GM12891 (cell line): Measurements from ENCODE around the gene RTL10.

Experiments
- POLR2A ChIP-seq: IDR thresholded peaks from 2 replicates; pipeline ENCODE4 v1.6.1; 2011; ENCODE audit warnings: low read depth, low read length, control low read depth
- POLR2AphosphoS5 ChIP-seq: IDR thresholded peaks from 2 replicates; pipeline ENCODE4 v1.6.1; 2011; ENCODE audit warnings: low read depth, low read length, control low read depth
- TAF1 ChIP-seq: IDR thresholded peaks from 2 replicates; pipeline ENCODE4 v1.6.1; 2011; ENCODE audit warnings: low read depth, low read length, control low read depth

- no peak for TF ChIP-seq TAF1
- no peak for TF ChIP-seq POLR2AphosphoS5
- no peak for TF ChIP-seq POLR2A
Observed at GRCh38 chr22:19895160-19895849, 40.6 kb upstream of the RTL10 start.
